SH-SY5Y (cell line): Measurements from ENCODE around the gene CRADD.

ENCODE experiments used
- GATA2 ChIP-seq: IDR thresholded peaks from 2 replicates; pipeline ENCODE4 v1.6.1; 2011; ENCODE audit warnings: mild to moderate bottlenecking, low read depth, low read length
- GATA3 ChIP-seq: IDR thresholded peaks from 2 replicates; pipeline ENCODE4 v1.6.1; 2011; ENCODE audit warnings: low read depth, mild to moderate bottlenecking, low read length, moderate library complexity

DNA sequence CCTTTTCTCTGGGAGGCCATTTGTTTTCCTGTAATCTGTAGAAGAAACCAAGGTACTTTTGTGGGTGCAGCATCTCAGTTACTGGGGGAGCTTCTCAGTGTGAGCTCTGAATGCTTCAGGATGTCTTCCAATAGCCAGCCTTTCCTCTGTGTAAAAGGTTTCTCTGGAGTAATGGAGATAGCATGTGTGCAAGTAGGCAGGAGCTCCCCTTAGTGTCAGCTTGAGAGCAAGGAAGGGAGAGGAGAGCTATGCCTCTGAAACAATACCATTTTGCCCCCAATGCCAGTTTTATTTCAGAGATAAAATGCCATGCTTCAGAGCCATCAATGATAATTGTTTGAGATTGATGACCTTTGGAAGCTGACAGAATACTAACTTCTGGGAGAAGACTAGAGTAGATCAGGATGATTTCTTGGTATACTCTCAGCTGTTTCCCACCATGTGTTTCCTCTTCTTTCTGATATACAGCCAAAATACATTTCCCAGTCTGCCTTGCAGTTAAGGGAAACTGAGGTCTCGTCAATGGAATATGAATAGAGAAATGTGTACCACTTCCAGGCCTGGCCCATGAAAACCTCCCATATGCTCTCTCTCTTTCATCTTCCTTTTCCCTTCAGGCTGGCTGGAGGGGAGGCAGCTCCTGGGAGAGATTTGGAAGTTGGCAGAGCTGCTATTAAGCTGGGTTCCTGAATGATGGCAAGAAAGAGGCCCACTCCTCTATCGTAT, 125.7 kb downstream of the CRADD start:
- TF ChIP-seq GATA2 (no peak), GATA3 (no peak)
